ENCODE data around the gene RNASEH1.
"Not testable (repeated sequence)": the region's sequence is repeated elsewhere in the genome, so short reads cannot be mapped to it uniquely, and the experiment has no call there.

RNASEH1 gene

GRCh38 chr2:3517948-3518495, 40.1 kb downstream of the RNASEH1 start:
- DNase-seq = no peak

- no peak for DNase-seq
These were observed 41.3 kb downstream of the RNASEH1 start for GRCh38 chr2:3516831-3517230.

DNA sequence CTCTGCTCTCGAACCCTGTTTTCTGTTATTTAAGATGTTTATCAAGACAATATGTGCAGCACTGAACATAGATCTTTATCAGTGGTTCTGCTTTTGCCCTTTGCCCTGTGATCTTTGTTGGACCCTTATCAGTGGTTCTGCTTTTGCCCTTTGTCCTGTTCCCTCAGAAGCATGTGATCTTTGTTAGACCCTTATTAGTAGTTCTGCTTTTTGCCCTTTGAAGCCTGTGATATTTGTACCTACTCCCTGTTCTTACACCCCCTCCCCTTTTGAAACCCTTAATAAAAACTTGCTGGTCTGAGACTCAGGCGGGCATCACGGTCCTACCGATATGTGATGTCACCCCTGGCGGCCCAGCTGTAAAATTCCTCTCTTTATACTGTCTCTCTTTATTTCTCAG, 42.7 kb downstream of the RNASEH1 start:
- not testable (repeated sequence) for DNase-seq

DNA sequence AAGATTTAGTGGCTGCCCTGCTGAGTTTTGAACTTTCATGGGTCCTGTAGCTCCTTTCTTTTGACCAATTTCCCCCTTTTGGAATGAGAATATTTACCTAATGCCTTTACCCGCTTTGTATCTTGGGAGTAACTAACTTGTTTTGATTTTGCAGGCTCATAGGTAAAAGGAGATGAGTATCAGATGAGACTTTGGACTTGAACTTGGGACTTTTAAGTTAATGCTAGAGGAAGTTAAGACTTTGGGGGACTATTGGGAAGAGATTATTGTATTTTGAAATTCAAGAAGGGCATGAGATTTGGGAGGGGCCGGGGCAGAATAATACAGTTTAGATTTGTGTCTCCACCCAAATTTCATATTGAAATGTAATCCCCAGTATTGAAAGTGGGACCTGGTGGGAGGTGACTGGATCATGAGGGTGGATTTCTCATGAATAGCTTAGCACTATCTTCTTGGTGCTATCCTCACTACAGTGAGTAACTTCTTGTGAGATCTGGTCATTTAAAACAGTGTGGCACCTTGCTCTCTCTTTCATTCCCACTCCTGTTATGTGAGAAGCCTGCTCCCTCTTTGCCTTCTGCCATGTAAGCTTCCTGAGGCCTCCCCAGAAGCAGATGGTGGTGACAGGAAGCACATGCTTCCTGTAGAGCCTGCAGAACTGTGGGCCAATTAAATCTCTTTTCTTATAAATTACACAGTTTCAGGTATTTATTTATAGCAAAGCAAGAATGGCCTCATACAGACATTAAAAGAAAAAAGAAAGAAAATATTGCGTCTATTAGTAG, 44.9 kb downstream of the RNASEH1 start:
- DNase-seq = no peak

- no peak for DNase-seq
These were observed 46.0 kb downstream of the RNASEH1 start for GRCh38 chr2:3512086-3512485.

- DNase-seq = no peak
These were observed 52.4 kb downstream of the RNASEH1 start for GRCh38 chr2:3505771-3506170.

DNA sequence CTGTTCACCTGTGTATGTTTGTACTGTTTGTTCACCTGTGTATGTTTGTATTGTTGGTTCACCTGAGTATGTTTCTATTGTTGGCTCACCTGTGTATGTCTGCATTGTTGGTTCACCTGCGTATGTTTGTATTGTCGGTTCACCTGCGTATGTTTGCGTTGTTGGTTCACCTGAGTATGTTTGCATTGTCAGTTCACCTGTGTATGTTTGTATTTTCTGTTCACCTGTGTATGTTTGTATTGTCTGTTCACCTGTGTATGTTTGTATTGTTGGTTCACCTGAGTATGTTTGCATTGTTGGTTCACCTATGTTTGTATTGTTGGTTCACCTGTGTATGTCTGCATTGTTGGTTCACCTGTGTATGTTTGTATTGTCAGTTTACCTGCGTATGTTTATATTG, 53.4 kb downstream of the RNASEH1 start:
- no peak for DNase-seq

DNA sequence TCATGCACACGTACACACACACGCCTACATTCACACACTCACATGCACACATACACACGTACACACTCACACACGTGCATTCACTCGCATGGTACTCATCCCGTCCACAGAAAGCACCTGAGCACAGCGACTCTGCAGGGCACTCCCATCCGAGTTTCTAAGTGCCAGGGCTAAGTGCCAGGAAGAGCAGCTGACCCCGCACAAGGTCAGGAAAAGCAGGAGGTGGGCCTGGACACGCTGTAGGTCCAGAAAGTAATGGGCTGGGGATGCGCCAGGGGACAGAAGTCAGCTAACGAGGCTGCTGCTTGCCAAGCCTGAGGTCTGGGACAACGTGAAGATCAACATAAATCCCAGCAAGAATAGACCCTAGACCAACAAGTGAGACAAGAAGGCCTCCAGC, 54.6 kb downstream of the RNASEH1 start:
- DNase-seq = no peak

DNA sequence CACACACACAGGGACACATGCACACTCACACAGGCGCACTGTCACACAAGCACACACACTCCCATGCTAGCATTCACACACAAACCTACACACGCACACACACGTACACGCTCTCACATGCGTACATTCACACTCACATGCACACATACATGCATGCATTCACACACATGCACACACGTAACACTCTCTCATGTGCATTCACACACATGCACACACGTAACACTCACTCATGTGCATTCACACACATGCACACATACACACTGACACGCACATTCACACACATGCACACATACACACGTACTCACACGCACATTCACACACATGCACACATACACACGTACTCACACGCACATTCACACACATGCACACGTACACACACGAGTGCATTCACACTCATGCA, 55.1 kb downstream of the RNASEH1 start:
- no peak for DNase-seq

- no peak for DNase-seq
These were observed 57.7 kb downstream of the RNASEH1 start for GRCh38 chr2:3500326-3500899.

- DNase-seq = no peak
These were observed 59.2 kb downstream of the RNASEH1 start for GRCh38 chr2:3498783-3499394.

GRCh38 chr2:3496708-3497080, 61.4 kb downstream of the RNASEH1 start:
- not testable (repeated sequence) for DNase-seq
